HG03060 (cell line): Measurements from ENCODE around the gene MRPL39.

Experiments used
- ATAC-seq: cut with Tn5 transposase; IDR thresholded peaks from one replicate; pipeline ENCODE4 v1.9.1; 2021; ENCODE audit warnings: low read depth, moderate number of reproducible peaks; ENCODE audit not compliant: unreplicated experiment

MRPL39 gene

DNA sequence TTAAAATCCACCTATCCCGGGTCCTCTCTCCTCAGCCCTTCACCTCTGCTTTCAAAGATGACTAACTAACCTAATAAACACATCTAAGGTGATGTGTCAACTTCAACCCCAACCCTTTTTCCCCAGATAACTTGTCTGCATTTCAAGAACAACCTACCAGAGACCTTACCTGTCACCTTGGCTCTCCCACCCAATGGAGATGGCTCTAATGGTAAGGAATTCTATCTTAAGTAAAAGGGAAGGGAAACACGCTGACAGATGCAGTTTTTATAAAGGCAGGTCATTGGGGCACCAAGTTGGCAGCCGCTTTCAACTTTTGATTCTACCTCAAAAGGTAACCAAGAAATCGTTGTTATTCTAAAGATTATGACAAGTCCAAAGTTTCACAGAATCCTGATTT is 37.6 kb downstream of the MRPL39 start:
- ATAC-seq, result no peak

DNA sequence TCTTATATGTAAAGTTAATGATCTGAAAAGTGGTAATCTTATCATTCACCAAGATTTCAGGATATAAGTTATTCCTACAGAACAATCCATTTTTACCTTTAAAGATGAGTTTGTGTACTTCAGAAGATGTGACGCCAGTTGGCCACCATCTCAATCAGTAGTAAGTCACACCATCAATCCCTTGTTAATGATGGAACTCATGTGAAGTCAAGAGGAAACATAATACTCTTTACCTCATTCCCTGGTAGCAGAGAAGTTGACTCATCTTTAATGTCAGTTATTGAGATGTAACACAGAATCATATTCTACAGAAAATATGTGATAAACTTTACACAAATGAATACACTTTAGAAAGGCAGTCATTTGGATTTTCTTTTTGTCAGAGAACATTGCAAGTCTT is 38.2 kb downstream of the MRPL39 start:
- ATAC-seq, result no peak

DNA sequence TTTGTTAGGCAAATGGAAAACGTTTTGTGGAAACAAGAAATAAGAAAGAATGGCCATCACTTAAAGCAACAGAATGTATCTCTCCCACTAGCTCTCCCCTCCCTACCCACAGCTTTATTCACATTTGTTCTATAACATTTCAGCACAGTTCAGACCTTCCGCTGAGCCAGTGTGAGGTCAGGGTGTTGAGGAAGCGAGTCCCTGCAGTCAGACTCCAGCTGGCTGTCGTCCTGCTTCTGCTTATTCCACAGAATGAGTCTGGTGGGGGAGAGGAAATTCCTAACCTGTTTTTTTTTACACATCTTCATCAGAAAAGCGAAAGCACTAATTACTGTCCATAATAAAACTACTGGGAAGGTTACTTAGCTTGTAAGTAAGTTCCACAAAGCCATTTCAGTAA is 39.0 kb downstream of the MRPL39 start:
- ATAC-seq, result no peak

DNA sequence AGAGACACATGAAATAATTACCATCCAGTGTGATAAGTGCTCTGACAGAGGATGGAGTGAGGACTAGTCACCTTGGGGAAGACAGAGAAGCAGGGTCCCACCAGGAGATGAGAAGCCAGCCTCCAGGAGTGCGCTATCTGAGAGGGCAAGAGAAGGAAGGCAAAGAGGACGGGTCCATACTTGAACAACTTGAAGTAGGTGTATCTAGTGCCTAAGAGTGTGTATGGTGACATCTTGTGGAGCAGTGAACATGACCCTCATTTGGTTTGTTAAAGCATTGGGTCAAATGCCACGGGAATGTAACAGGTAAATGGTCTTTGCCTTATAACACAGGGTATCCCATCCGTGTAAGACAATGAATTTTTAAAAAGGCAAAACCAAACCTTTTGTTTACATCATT is 39.8 kb downstream of the MRPL39 start:
- ATAC-seq, result no peak

DNA sequence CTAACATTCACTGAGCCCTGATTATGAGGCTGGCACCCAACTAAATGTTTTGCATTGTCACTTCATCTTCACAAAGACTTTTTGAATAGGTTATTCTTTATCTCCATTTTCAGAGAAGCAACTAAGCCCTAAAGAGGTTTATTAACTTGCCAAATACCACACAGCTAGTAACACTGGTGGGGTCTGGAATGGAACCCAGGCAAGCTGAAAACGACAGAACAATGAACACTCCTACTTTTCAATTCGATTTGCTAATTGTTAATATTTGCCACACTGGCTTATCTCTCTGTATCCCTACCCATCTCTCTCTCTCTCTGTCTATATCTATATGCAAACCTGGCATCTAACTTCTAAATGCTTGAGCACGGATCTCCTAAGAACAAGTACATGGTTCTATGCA is 40.6 kb downstream of the MRPL39 start:
- no peak for ATAC-seq

DNA sequence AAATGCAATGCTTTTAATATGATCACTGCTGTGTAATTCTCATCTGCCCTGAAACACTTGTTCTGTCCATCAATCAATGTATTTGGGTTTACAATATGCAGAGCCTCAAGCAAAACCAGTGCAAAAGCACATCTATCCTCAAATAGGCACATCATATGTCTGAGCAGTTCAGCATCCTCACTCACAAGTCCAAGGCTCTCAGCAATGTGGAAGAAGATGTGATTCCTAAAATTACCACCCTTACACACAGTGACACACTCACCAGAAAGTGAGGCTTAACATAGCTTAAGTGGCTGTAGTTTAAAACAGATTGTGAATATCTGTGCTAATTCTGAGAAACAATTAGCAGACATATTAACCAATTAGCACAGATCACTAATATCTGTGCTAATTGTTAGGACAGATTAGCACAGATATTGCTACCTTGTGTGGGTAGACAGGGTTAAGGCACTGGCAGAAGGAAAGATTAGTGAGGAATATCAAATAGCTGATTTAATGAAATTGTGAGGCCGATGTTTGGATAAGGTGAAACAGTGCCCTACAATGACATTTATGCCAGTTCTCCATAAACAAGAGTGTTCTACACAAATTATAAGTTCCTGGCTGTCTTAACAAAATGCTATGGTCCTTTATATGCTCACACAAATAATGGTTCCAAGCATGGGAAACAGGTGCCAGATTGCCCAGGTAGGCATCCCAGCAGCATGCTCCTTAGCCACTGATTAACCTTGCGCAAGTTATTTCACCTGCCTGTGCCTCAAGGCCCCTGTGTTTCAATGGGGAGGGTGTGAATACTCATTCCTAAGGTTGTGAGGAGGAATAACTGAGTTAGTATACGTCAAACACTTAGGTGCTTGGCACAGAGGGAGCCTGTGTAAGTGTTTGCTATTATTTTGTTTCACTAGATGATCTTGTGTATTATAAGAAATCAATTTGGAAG is 41.7 kb downstream of the MRPL39 start:
- no peak for ATAC-seq

DNA sequence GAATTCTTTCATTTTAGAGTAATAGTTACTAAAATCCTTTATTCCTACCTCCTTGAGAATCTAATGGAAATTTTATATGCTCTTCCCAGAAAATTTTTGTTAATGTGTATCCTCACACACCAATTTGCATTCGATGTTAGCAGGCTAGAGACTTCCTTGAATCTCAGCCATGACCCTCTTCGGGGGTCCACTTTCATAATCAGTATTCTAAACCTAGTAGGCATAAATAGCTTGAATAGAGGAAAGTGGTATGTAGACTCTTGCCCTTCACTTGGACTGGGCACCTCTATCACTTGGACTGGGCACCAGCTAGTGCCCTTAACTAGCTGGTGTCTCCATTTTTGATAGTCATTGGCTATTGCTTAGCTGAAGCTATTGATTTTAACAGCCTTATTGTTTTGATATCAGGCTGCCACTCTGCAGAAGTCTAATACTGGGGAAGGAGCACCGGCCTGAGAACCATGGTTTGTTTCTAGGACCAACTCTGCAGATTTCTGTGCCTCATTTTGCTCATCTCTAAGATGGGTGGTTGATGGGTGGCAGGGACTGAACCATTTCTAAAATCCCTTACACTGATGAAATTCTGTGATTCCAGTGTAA is 42.8 kb downstream of the MRPL39 start:
- no peak for ATAC-seq

DNA sequence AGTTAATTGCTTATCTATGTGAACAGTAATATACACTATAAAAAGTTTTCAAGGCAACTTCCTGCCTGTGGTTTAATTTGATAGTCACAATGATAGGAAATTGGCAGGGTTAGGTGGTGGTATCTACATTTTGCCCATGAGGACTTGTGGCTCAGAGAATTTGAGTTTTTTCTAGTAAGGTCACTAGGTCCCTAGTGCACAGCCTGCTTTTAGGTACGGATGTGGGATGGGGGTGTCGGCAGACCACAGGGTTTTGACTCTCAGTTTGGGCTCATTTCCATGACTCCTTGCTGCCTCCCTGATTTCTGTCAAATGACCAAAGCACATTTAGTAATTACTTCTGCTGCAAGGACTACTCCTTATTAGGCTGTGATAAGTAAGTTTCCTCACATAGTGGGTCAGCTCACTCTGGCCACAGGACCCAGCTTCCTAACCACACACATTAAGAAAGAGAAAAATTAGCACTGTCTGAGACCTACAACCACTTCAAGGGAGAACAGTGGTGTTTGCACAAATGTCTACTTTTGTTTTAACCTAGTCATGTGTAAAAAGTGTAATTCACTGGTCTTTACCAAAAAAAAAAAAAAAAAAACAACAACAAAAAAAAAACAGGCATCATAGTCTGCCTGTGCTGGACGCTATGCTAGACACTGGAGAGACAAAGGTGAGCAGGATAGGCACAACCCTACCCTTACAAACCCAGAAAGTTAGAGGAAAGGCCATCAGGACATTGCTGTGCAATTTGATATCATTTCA is 43.7 kb downstream of the MRPL39 start:
- no peak for ATAC-seq

DNA sequence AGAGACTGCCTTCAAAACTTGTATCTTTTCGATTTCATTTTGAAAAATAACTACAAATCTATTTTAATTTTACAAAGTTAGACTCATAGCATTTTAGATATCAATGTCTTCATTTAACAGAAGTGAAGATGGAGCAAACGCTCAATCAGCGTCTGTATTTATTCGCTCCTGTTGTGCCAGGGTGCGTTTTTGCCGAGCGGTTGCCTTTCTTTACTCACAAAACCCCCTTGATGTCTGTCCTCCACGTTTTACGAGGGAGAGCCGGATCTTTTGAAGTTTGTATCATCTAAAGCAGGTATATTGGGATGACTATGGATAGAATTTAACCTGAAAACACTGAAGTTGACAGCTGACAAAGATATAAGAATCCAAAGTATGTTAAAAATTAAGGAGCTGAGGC is 44.6 kb downstream of the MRPL39 start:
- ATAC-seq, result no peak

DNA sequence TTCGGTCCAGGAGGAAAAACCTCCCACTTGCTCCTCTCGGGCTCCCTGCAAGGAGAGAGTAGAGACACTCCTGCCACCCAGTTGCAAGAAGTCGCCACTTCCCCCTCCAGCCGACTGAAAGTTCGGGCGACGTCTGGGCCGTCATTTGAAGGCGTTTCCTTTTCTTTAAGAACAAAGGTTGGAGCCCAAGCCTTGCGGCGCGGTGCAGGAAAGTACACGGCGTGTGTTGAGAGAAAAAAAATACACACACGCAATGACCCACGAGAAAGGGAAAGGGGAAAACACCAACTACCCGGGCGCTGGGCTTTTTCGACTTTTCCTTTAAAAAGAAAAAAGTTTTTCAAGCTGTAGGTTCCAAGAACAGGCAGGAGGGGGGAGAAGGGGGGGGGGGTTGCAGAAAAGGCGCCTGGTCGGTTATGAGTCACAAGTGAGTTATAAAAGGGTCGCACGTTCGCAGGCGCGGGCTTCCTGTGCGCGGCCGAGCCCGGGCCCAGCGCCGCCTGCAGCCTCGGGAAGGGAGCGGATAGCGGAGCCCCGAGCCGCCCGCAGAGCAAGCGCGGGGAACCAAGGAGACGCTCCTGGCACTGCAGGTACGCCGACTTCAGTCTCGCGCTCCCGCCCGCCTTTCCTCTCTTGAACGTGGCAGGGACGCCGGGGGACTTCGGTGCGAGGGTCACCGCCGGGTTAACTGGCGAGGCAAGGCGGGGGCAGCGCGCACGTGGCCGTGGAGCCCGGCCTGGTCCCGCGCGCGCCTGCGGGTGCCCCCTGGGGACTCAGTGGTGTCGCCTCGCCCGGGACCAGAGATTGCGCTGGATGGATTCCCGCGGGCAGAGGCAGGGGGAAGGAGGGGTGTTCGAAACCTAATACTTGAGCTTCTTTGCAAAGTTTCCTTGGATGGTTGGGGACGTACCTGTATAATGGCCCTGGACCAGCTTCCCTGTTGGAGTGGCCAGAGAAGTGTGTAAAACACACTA is 45.3 kb downstream of the MRPL39 start:
- ATAC-seq, result peak; percentile 30

DNA sequence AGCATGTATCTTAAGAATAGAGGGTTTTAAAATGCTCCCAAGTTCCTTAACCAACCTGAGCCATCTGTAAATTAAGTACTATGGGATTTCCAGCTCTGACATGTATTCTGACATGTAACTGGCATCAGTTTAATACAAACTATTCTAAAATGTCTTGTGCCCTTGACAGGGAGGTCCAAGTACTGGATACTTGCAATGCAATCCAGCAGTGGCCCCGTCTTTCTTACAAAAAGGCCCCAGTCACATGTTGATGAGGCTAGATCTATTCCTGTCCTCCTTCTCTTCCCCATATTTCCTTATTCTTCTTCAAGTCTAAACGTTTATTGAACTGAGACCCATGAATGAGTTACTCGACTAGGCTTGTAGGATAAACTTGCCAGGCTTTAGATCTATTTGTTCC is 46.4 kb downstream of the MRPL39 start:
- no peak for ATAC-seq

DNA sequence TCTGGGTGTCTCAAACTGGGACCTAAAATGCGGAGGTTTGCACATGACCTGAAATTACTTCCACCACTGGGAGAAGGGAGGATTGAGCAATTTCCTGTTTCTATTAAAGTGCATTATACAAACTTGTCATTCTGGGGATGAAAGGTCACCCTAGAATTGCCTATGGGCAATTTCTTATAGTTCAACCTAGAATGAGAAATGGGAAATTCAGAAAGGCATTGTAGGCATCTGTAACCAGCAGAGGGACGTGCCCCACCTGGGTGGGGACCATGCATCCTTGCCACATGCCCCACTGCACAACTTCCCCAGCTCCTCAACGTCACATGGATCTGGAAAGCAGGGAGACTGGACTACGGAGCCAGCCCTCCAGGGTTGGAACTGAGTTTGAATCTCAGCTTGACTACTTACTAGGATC is 47.0 kb downstream of the MRPL39 start:
- ATAC-seq, result no peak

DNA sequence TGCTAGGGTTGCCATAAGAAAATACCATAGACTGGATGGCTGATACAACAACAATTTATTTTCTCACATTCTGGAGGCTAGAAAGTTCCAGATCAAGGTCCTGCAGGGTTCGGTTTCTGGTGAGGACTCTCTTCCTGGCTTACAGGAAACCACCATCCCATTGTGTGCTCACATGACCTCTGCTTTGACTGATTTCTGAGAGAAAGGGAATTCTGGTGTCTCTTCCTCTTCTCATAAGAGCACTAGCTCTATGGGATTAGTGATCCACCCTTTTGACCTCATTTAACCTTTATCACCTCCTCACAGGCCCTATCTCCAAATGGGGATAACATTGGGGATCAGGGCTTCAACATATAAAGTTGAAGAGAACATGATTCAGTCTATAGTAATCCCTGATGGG is 47.5 kb downstream of the MRPL39 start:
- no peak for ATAC-seq

DNA sequence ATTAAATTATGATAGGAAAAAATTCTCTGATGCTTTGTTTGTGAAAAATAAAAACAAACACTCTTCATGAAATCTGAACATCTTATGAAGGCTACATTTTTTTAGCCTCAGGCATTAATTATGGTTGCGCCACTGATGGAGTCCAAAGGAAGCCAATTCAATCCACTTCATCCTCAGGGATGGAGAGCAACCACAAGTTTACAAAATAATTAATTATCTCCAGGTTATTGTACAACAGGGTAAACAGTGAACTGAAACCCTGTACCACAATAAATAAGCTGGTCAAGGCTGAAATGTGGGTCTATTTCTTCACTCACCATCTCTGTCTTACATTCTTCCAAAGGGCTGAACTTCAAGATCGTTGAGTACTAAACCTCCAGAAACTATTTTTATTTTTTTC is 49.2 kb downstream of the MRPL39 start:
- ATAC-seq, result no peak

DNA sequence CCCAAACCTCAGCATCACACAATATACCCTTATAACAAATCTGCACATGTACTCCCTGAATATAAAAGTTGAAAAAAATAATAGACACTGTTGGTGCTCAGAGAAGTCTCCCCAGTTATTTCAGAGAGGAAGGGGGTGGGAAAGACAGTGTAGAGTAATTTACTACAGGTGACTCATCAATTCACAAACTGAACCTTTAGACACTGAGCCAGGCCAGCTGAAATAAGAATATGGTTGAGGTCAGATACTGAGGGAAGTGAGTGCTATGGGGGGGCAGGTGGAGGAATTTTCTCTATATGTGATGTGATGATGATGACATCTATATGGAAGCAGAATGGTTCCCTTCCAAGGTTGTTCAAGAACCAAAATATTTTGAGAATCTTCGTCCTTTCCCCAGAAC is 50.1 kb downstream of the MRPL39 start:
- ATAC-seq, result no peak

DNA sequence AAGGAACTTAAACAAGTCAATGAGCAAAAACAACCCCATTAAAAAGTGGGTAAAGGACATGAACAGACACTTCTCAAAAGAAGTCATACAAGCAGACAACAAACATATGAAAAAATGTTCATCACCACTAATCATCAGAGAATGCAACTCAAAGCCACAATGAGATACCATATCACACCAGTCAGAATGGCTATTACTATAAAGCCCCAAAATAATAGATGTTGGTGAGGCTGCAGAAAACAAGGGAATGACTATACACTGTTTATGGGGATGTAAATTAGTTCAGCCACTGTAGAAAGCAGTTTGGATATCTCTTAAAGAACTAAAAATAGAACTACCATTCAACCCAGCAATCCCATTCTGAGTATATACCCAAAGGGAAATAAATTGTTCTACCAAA is 51.2 kb downstream of the MRPL39 start:
- ATAC-seq, result no peak

DNA sequence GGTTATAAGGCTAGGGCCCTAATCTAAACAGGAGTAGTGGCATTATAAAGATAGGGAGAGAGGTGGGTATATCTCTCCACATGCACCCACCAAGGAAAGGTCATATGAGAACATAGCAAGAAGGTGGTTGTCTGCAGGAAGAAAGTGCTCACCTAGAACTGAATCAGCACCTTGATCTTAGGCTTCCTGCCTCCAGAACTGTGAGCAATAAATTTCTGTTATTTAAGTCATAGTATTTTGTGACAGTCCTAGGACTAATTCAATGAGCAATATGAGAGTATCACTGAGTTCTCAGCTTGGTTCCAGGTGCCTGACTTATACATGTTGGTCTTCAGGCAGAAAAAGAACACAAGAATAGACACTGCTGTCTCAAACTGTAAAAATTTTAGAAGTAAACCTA is 51.8 kb downstream of the MRPL39 start:
- no peak for ATAC-seq

DNA sequence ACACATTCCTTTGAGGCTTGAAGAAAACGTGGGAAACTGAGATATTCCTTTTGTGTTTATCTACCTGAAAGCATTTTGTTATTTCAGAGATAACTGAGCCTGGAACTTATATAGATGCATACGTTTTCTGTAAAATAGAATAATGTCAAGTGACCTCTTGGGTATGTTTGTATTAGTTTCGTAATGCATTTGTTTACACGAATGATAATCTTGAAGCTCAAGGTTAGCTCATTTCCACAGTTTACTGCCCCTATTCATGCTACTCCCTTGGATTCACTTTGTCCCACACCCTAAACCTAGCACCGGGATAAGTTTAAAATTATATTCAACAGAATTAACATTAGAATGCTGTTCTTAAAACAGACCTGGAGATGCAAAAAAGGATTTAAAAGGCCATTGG is 54.4 kb downstream of the MRPL39 start:
- no peak for ATAC-seq

DNA sequence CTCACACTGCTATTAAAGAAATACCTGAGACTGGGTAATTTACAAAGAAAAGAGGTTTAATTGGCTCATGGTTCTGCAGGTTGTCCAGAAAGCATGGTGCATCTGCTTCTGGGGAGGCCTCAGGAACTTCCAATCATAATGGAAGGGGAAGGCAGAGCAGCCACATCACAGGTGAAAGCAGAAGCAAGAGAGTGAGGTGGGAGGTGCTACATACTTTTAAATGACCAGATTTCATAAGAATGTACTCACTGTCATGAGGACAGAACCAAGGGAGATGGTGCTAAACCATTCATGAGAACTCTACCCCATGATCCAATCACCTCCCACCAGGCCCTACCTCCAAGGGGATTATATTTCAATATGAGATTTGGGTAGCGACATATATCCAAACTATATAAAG is 55.7 kb downstream of the MRPL39 start:
- no peak for ATAC-seq

DNA sequence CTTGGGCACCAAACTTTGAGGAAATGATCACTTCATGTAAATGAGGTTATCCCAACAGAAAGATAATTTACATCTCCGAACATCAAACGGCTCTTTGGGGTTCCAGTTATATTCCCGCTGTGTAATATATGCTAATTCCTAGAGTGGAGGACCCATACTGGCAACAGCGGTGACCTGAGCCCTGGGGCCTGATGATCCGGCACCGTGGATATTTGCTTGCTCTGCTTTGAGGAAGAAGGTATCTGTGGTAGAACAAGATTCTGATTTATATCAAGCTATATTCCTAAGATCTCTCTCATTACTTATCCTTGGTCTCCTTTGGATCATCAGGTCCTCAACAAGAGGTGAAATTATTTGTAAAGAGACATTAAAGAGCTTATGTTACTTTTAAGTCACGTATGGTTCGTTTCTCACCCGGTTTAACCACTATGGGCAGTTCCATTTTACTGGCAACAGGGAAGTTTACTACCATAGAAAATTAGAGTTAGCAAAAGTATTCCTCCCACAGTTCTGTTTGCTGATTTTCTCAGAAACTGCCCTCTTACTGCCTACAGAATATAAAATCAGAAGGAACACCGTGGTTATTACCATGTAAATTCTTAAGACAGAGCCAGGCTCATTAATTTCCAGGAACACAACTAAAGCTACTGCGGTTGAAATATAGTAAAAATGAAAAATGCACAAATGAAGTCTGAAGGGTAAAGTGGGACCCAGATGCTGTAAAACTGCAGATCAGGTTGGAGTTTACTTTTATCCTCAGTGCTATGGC is 56.7 kb downstream of the MRPL39 start:
- ATAC-seq, result no peak
